AG04450 (cell line): ENCODE results near the gene STN1. TPM values are rescaled to one million over a fixed set of nuclear protein-coding genes. Genes with fewer than 3 reads are reported as not detected.
A peak's percentile ranks its signal among the peaks of the same experiment; 100 is the strongest.

Experiments
- CTCF ChIA-PET: fragments of 300-600, 350-600 bp; formaldehyde crosslinking; extraction: SDS; loops from one replicate; lab custom pipeline; 2022; ENCODE audit warnings: antibody characterized with exemption, inconsistent platforms; lab: Charles Lee
- POLR2A ChIA-PET: fragments of 350-600 bp; formaldehyde crosslinking; extraction: SDS; loops from one replicate; lab custom pipeline; 2021; ENCODE audit warnings: antibody characterized with exemption, inconsistent platforms; lab: Yijun Ruan, JAX
- DNase-seq: peaks from one replicate; pipeline ENCODE4 v3.0.0-alpha.2; 2011; ENCODE audit warnings: low read depth, low spot score
- H3K27ac ChIP-seq: one replicate; pipeline ENCODE4 v1.5.1; 2012; ENCODE audit warnings: low read depth, low read length, control low read depth
- H3K27me3 ChIP-seq: one replicate; pipeline ENCODE4 v1.6.0; 2012; ENCODE audit warnings: low read length; ENCODE audit not compliant: control insufficient read depth, insufficient read depth
- H3K4me3 ChIP-seq: 2 replicates; pipeline ENCODE4 v1.5.1; 2011; ENCODE audit warnings: mild to moderate bottlenecking, low read depth, low read length, control low read depth
- H3K9me3 ChIP-seq: 2 replicates; pipeline ENCODE4 v1.5.1; 2012; ENCODE audit warnings: low read length; ENCODE audit not compliant: control insufficient read depth, insufficient read depth
- polyA plus RNA-seq: library from polyadenylated mRNA; depleted of rRNA; stranded (reverse); fragments of >200 nt; gene quantifications from 2 replicates; pipeline ENCODE4 v1.2.3, GENCODE V29; 2011
- TF ChIP-seq, protein P1 (sequence below): IDR thresholded peaks from 2 replicates; pipeline ENCODE4 v1.5.1; 2011; ENCODE audit warnings: low read depth, low read length, control low read depth, inconsistent platforms

The STN1 gene
- polyA plus RNA-seq, 1 experiment, result 19.0 TPM

DNA sequence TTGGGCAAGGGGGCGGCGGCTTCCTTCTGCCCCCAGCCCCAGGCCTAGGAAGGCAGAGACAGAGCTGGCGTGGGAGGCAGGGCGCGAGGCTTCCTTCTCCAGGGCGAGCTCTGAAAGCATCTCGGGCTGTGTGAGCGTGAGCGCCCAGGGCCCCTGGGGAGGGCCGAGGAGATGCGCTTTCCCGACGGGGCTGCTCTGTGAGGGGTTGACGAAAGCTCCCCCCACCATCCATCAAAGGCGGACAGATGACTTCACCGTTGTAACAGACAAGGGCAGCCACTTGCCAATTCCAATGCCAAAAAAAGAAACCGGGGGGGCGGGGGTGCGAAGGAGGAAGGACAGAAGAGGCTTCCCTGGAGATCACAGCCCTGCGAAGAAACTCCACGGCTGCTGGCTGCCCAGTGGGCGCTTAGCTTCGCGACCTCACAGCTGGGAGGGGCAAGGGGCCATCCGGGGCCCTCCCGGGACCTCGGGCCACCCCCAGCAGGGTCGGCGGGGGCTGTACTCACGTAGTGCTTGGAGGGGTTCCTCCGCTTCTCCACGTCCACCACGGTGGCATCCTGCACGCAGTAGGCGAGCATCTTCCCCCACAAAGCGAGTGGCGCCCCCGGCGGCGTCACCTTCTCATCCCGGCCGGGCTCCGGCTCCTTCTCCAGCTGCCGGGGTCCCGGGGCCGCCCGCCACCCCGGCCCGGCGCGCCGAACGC lies 63.1 kb downstream of the STN1 start:
- ChIA-PET POLR2A (interaction anchor here (0.9 to 1.1 kb wide), 2 partner anchors 82 to 96 kb away, joined by 3 read pairs; no protein-coding TSS in a partner anchor), CTCF (interaction anchor here (0.7 to 6.1 kb wide), 9 partner anchors 40 to 267 kb away, joined by 3 to 70 read pairs (median 4); partner anchors contain the start of gene SFR1)
- peak overlapping the region; percentile 75 for H3K4me3 ChIP-seq
- no peaks in the 10 kb centered on the region; the same call in 1 of the 2 replicates for H3K9me3 ChIP-seq
- peak overlapping the region; percentile 61 for H3K27ac ChIP-seq
- DNase-seq, result no peak
- no peaks in the 10 kb centered on the region for H3K27me3 ChIP-seq
- TF ChIP-seq, protein P1, sequence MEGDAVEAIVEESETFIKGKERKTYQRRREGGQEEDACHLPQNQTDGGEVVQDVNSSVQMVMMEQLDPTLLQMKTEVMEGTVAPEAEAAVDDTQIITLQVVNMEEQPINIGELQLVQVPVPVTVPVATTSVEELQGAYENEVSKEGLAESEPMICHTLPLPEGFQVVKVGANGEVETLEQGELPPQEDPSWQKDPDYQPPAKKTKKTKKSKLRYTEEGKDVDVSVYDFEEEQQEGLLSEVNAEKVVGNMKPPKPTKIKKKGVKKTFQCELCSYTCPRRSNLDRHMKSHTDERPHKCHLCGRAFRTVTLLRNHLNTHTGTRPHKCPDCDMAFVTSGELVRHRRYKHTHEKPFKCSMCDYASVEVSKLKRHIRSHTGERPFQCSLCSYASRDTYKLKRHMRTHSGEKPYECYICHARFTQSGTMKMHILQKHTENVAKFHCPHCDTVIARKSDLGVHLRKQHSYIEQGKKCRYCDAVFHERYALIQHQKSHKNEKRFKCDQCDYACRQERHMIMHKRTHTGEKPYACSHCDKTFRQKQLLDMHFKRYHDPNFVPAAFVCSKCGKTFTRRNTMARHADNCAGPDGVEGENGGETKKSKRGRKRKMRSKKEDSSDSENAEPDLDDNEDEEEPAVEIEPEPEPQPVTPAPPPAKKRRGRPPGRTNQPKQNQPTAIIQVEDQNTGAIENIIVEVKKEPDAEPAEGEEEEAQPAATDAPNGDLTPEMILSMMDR, result peak; percentile 29

DNA sequence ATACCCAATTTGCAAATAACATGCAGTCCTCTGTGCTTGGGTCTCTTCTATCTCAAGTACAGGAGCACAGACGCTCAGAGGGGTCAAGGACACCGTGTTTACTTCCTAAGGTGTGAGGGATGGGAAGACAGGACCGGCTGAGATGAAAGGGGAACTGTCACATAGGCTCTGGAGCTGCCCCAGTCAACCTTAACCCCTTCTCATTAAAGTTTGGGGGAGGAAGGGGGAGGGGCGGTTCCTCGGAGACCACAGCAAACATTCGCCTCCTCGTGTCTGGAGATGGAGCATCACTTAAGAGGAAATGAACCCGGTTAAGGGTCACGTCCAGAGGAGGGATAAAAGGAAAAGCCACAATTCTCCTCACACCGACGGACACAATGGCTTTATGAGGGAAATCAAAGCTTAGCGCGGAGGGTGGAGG lies 63.7 kb downstream of the STN1 start:
- Histone ChIP-seq H3K27ac (peak overlapping the region; percentile 61), H3K4me3 (peak overlapping the region; percentile 75), H3K9me3 (no peaks in the 10 kb centered on the region; the same call in 1 of the 2 replicates), H3K27me3 (no peaks in the 10 kb centered on the region)
- ChIA-PET POLR2A (interaction anchor here (0.9 to 1.1 kb wide), 2 partner anchors 82 to 95 kb away, joined by 3 read pairs; no protein-coding TSS in a partner anchor), CTCF (interaction anchor here (0.7 to 6.1 kb wide), 8 partner anchors 40 to 267 kb away, joined by 3 to 70 read pairs (median 4); partner anchors contain the start of gene SFR1)
- TF ChIP-seq, protein P1, result peak; percentile 25; the same call in 1 of the 2 replicates
- no peak for DNase-seq

DNA sequence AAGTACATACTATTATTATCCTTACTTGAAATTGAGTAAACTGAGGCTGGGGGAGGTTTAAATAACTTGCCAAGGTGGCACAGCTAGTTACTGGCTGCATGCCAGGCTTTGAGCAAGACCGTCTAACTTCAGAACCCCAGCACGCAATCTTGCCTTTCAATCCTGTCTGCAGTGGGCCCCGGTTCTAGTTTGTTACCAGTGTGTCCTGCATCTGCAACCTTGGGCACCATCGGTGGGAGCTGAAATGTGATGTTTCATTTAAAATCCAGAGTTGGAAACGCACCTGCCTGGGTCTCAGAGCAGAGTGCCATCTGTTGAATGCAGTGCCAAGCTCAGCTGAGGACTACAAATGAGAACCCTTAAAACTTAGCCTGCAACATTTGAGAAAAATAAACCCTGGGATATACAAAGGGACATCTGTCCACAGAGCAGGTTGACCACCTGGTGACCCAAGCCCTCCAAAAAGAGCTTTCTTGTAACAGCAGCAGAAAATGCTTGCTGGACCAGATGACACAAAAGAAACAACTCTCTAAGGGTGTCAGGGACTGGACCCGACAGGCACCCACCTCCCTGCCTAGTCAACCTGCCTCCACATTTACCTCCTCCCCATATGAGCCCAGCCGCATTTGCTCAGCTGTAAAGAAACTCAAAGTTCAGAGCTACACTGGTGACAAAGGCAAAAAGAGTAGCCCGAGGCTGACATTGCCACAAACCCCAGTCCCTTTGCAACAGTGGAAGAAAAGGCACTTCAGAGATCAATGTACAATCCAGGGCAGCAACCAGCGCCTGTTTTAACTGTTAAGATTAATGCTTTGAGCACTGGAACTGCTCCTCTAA lies 64.3 kb downstream of the STN1 start:
- CTCF ChIA-PET, result interaction anchor here (1.0 to 6.1 kb wide), 4 partner anchors 13 to 140 kb away, joined by 3 to 70 read pairs (median 6); no protein-coding TSS in a partner anchor
- Histone ChIP-seq H3K9me3 (no peaks in the 10 kb centered on the region; the same call in 1 of the 2 replicates), H3K4me3 (peak overlapping the region; percentile 75), H3K27me3 (no peaks in the 10 kb centered on the region), H3K27ac (no peak overlapping the region)
- TF ChIP-seq, protein P1, result no peak
- no peak for DNase-seq
- POLR2A ChIA-PET, result no interaction called here

DNA sequence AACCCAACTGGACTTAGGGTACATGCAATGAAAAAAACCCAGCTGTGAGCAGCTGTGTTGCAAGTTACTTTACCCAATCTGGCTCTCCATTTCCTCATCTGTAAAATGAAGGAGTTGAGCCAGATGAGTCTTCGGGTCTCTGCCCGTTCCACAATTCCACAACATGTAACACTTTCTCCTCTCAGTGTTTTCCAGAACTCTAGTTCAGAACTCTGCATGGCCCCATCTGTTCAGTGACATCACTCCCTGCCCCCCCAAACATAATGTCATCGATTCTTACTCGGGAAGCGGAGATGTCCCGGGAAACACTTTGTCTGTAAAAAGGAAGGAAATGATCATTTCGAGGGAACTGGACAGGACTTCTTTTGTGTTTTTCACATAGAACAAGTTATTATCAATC lies 65.1 kb downstream of the STN1 start:
- DNase-seq, result no peak

More for the DNA sequence above, 65.1 kb downstream of the STN1 start:
- POLR2A ChIA-PET, result interaction anchor here (0.7 kb wide), 1 partner anchor 75 kb away, joined by 3 read pairs; no protein-coding TSS in a partner anchor
- Histone ChIP-seq H3K9me3 (no peaks in the 10 kb centered on the region; the same call in 1 of the 2 replicates), H3K4me3 (peak overlapping the region; percentile 25; the same call in 1 of the 2 replicates), H3K27me3 (no peaks in the 10 kb centered on the region), H3K27ac (peak overlapping the region; percentile 39)
- TF ChIP-seq, protein P1, result no peak
- CTCF ChIA-PET, result interaction anchor here (1.0 to 6.1 kb wide), 4 partner anchors 12 to 167 kb away, joined by 3 to 70 read pairs (median 3); no protein-coding TSS in a partner anchor
